Keratinocyte (primary cell): ENCODE results near the gene DIAPH3.

Source experiments
- CTCF ChIP-seq, 3 experiments: IDR thresholded peaks in 1 of 3; conservative IDR thresholded peaks in 1 of 3; optimal IDR thresholded peaks in 1 of 3; 2 replicates in 2 of 3; 3 replicates in 1 of 3; pipeline versions ENCODE3 to v1.5.1; 2011; ENCODE audit warnings: low read length in 3 of 3, mild to moderate bottlenecking in 3 of 3, moderate library complexity in 2 of 3, control low read depth in 1 of 3, inconsistent platforms in 1 of 3; ENCODE audit not compliant: insufficient read depth in 2 of 3; ENCODE audit errors: extremely low read depth in 1 of 3
- EZH2 ChIP-seq: IDR thresholded peaks from one replicate; pipeline ENCODE4 v1.6.1; 2012; ENCODE audit warnings: inconsistent platforms, mild to moderate bottlenecking, low read length, moderate library complexity

- no peak for TF ChIP-seq CTCF (optimal IDR thresholded peaks at IDR 0.05 in 1 of 3, IDR thresholded peaks at IDR 0.05 in 1 of 3, conservative IDR thresholded peaks at IDR 0.05 in 1 of 3; ENCODE audit: extremely low read depth in 1 of 3, insufficient read depth in 2 of 3, low read length in 3 of 3)
- no peak for TF ChIP-seq EZH2
Measured at GRCh38 chr13:59861676-59862075, 302.1 kb downstream of the DIAPH3 start.
